KMS-11 (cell line): ENCODE data around the gene ASIC5.

Source experiments
- H2AFZ ChIP-seq: fragments of 200-600 bp; sonication (generic); 2 replicates; pipeline ENCODE4 v1.6.1; 2016; ENCODE audit warnings: antibody characterized with exemption, mixed run types, low read depth
- H3K27ac ChIP-seq: fragments of 200-600 bp; sonication (generic); 2 replicates; pipeline ENCODE4 v1.6.1; 2016; ENCODE audit warnings: mild to moderate bottlenecking, mixed run types
- H3K27me3 ChIP-seq: fragments of 200-600 bp; sonication (generic); 2 replicates; pipeline ENCODE4 v1.6.1; 2017; ENCODE audit warnings: mild to moderate bottlenecking, low read depth, mixed run types, moderate library complexity; ENCODE audit not compliant: insufficient read depth
- H3K36me3 ChIP-seq: fragments of 200-600 bp; sonication (generic); 2 replicates; pipeline ENCODE4 v1.6.1; 2017; ENCODE audit warnings: mild to moderate bottlenecking, mixed run types; ENCODE audit not compliant: insufficient read depth
- H3K4me1 ChIP-seq: fragments of 200-600 bp; sonication (generic); 2 replicates; pipeline ENCODE4 v1.6.1; 2016; ENCODE audit warnings: mild to moderate bottlenecking, low read depth, mixed run types; ENCODE audit not compliant: poor library complexity, severe bottlenecking
- H3K4me2 ChIP-seq: fragments of 200-600 bp; sonication (generic); 2 replicates; pipeline ENCODE4 v1.7.0; 2016; ENCODE audit warnings: mild to moderate bottlenecking, mixed run types
- H3K4me3 ChIP-seq: fragments of 200-600 bp; sonication (generic); IDR thresholded peaks from 2 replicates; pipeline ENCODE4 v1.6.1; 2017; ENCODE audit warnings: low read depth, low read length, mixed read lengths; ENCODE audit not compliant: insufficient read depth
- H3K79me2 ChIP-seq: fragments of 200-600 bp; sonication (generic); 2 replicates; pipeline ENCODE4 v1.6.1; 2016; ENCODE audit warnings: low read depth, mixed run types; ENCODE audit not compliant: insufficient read depth
- H3K9ac ChIP-seq: fragments of 200-600 bp; sonication (generic); 2 replicates; pipeline ENCODE4 v1.6.1; 2016; ENCODE audit warnings: mild to moderate bottlenecking, mixed run types
- H4K20me1 ChIP-seq: fragments of 200-600 bp; sonication (generic); 2 replicates; pipeline ENCODE4 v1.6.1; 2016; ENCODE audit warnings: mild to moderate bottlenecking, mixed run types; ENCODE audit not compliant: insufficient read depth
- TF ChIP-seq, protein P1 (sequence below): fragments of 200-600 bp; sonication (generic); conservative IDR thresholded peaks from 2 replicates; pipeline ENCODE4 v1.6.1; 2017; ENCODE audit warnings: low read depth, mild to moderate bottlenecking, antibody characterized with exemption, low read length, moderate library complexity, mixed read lengths

Gene ASIC5

GRCh38 chr4:155818639-155819038, 47.4 kb downstream of the ASIC5 start:
- Histone ChIP-seq H3K27me3 (no peaks in the 10 kb centered on the region), H3K4me3 (no peak overlapping the region), H3K4me2 (no peak overlapping the region), H4K20me1 (no peaks in the 10 kb centered on the region), H3K9ac (no peak overlapping the region), H3K4me1 (no peaks in the 10 kb centered on the region), H2AFZ (no peak overlapping the region), H3K79me2 (no peaks in the 10 kb centered on the region), H3K27ac (no peak overlapping the region), H3K36me3 (no peaks in the 10 kb centered on the region)
- TF ChIP-seq, protein P1, sequence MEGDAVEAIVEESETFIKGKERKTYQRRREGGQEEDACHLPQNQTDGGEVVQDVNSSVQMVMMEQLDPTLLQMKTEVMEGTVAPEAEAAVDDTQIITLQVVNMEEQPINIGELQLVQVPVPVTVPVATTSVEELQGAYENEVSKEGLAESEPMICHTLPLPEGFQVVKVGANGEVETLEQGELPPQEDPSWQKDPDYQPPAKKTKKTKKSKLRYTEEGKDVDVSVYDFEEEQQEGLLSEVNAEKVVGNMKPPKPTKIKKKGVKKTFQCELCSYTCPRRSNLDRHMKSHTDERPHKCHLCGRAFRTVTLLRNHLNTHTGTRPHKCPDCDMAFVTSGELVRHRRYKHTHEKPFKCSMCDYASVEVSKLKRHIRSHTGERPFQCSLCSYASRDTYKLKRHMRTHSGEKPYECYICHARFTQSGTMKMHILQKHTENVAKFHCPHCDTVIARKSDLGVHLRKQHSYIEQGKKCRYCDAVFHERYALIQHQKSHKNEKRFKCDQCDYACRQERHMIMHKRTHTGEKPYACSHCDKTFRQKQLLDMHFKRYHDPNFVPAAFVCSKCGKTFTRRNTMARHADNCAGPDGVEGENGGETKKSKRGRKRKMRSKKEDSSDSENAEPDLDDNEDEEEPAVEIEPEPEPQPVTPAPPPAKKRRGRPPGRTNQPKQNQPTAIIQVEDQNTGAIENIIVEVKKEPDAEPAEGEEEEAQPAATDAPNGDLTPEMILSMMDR: no peak

DNA sequence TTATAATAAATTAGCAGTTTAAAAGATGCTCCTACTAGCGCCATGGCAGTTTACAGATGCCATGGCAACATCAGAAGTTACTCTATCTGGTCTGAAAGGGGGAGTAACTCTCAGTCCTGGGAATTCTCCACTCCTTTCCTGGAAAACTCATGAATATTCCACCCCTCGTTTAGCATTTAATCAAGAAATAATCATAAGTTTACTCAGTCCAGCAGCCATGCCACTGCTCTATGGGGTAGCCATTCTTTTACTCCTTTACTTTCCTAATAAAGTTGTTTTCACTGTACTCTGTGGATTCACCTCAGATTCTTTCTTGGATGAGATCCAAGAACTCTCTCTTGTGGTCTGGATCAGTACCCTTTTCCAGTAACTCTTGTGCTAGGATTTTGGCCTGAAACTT, 55.0 kb downstream of the ASIC5 start:
- TF ChIP-seq, protein P1: no peak
- Histone ChIP-seq H3K27me3 (no peaks in the 10 kb centered on the region), H3K4me1 (peaks cover 11% of the 10 kb centered on the region), H3K4me3 (no peak overlapping the region), H3K9ac (no peak overlapping the region), H2AFZ (peak overlapping the region; percentile 67; the same call in 1 of the 2 replicates), H3K79me2 (no peaks in the 10 kb centered on the region), H3K27ac (no peak overlapping the region), H4K20me1 (no peaks in the 10 kb centered on the region), H3K36me3 (no peaks in the 10 kb centered on the region), H3K4me2 (no peak overlapping the region)

- no peaks in the 10 kb centered on the region for H3K36me3 ChIP-seq
- peaks cover 11% of the 10 kb centered on the region for H3K4me1 ChIP-seq
- TF ChIP-seq, protein P1: peak; percentile 85
- H3K79me2 ChIP-seq: no peaks in the 10 kb centered on the region
- no peaks in the 10 kb centered on the region for H3K27me3 ChIP-seq
- H2AFZ ChIP-seq: peak overlapping the region; percentile 67
- 0 out of 2 replicates have a peak overlapping the region, but pooled peaks have one; percentile 29 for H3K4me2 ChIP-seq
- H3K27ac ChIP-seq: no peak overlapping the region
- H4K20me1 ChIP-seq: no peaks in the 10 kb centered on the region
- H3K4me3 ChIP-seq: no peak overlapping the region
- H3K9ac ChIP-seq: no peak overlapping the region
These were observed 56.2 kb downstream of the ASIC5 start for GRCh38 chr4:155809835-155810234.

GRCh38 chr4:155807021-155807420, 59.1 kb downstream of the ASIC5 start:
- H3K9ac ChIP-seq: no peak overlapping the region
- no peak overlapping the region for H3K4me2 ChIP-seq
- no peaks in the 10 kb centered on the region for H3K27me3 ChIP-seq
- no peak overlapping the region for H3K27ac ChIP-seq
- no peaks in the 10 kb centered on the region for H3K79me2 ChIP-seq
- no peak overlapping the region for H3K4me3 ChIP-seq
- H4K20me1 ChIP-seq: no peaks in the 10 kb centered on the region
- no peaks in the 10 kb centered on the region for H3K36me3 ChIP-seq
- H2AFZ ChIP-seq: no peak overlapping the region
- peaks cover 11% of the 10 kb centered on the region for H3K4me1 ChIP-seq
- TF ChIP-seq, protein P1: no peak
